GM18511 (cell line): ENCODE results near the gene RAB3GAP2.
"Not testable (repeated sequence)": the region's sequence is repeated elsewhere in the genome, so short reads cannot be mapped to it uniquely, and the experiment has no call there.

Experiments
- ATAC-seq: cut with Tn5 transposase; IDR thresholded peaks from one replicate; pipeline ENCODE4 v1.9.1; 2021; ENCODE audit warnings: mild to moderate bottlenecking, moderate library complexity; ENCODE audit not compliant: unreplicated experiment

RAB3GAP2 gene

DNA sequence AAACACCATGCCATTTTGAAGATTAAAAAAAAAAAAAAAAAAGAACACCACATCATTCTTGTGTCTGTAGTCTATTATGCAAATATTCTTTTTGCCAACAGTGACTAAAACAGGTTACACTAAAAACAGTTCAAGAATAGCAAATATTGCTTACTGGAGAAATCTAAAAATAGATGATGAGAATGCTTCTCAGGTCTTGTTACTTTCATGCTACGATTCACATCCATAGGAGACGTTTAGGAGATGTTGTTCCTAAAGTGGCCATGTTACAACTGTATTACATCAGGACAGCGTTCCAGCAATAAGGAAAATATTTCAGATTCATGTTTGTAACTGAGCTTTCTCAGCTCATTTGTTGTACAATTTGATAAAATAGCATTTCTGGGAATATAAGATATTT lies 32.3 kb downstream of the RAB3GAP2 start:
- no peak for ATAC-seq

DNA sequence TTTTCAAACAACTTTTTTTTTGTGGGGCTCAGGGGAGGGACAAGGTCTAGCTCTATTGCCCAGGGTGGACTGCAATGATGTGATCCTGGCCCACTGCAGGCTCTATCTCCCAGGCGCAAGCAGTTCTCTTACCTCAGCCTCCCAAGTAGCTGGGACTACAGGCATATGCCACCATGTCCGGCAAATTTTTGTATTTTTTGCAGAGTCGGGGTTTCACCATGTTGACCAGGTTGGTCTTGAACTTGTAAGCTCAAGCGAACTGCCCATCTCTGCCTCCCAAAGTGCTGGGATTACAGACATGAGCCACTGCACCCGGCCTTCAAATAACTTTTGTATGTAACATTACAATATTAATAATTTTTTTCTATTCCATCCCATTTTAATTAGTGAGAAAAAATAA lies 33.0 kb downstream of the RAB3GAP2 start:
- no peak for ATAC-seq

GRCh38 chr1:220236278-220236677 lies 36.0 kb downstream of the RAB3GAP2 start:
- ATAC-seq = not testable (repeated sequence)

- no peak for ATAC-seq
Measured at GRCh38 chr1:220235462-220235861, 36.8 kb downstream of the RAB3GAP2 start.

DNA sequence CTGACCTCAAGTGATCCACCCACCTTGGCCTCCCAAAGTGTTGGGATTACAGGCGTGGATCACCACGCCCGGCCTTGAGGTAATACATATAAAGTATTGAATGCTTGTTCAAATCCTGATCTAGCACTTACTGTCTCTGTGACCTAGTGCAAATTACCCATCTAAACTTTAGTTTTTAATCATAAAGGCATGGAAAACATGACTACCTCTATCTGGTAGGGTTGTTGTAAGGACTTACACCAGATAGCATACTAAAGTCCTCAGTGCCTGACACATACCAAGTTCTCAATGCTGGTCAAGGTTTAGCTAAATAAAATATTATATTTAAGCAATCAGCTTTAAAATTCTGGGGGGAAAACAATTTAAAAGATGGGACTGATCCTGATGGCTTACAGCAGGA lies 38.3 kb downstream of the RAB3GAP2 start:
- ATAC-seq = no peak

- no peak for ATAC-seq
Measured at GRCh38 chr1:220229771-220230170, 42.5 kb downstream of the RAB3GAP2 start.

GRCh38 chr1:220227393-220227792 lies 44.9 kb downstream of the RAB3GAP2 start:
- ATAC-seq = no peak

- ATAC-seq = no peak
Measured at GRCh38 chr1:220226752-220227151, 45.5 kb downstream of the RAB3GAP2 start.

- no peak for ATAC-seq
Measured at GRCh38 chr1:220225957-220226356, 46.3 kb downstream of the RAB3GAP2 start.

DNA sequence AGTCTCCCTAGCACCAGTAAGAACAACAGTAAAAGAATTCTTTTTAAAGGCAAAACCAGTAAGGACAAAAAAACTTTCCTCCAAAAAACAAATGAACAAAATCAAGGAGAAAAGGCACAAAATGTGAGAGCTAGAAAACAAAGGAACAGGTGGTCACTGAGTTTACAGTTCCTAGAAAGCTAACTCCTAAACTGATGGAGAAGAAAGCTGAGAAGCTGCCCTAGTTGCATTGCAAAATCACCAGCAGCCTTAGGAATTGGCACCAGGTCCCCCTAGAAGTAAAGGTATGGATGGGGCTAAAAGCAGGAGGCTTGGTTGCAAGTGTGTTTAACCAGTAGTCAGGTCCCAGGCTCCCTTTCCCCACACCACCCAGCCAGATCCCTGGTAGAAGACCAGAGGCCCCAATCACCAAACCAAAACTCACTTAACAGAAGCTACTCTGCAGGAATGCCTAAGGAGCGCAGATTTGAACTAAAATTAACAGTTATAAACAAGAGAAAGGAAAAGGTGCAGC lies 47.6 kb downstream of the RAB3GAP2 start:
- ATAC-seq = no peak

DNA sequence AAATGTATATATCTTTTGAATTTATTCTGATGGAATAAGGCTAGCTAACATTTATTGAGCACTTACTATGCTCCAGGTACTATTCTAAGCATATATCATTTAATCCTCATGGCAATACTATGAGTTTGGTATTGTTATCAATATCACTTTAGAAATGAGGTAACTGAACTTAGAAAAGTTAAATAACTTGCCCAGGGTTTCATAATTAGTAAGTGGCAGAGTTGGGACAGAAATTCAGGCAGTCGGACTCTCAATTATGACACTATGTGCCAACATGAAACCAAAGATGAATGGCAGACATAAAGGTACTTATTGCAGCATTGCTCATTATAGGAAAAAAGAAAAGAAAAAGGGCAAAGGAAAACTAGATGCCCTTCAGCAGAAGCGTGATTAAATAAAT lies 48.2 kb downstream of the RAB3GAP2 start:
- ATAC-seq = no peak

GRCh38 chr1:220222939-220223338 lies 49.3 kb downstream of the RAB3GAP2 start:
- peak; percentile 25 for ATAC-seq

DNA sequence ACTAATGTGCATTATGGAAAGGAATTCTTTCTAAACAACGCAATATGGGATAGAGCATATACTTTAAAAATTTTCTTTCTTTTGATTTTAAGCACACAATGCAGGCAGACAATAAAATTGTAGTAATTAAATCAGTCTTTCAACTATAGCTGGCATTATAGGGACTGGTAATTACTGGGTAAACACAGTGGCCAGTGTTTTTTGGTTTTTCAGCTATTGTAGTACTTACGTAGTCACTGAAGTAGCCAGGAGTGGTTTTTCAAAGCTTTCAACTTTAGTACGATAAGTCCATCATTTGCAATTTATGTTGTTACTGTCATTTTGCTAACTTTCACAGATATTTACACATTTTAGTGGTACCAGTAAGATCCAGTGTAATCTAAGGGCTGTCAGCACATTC lies 50.6 kb downstream of the RAB3GAP2 start:
- no peak for ATAC-seq

GRCh38 chr1:220221269-220221668 lies 51.0 kb downstream of the RAB3GAP2 start:
- ATAC-seq = no peak

DNA sequence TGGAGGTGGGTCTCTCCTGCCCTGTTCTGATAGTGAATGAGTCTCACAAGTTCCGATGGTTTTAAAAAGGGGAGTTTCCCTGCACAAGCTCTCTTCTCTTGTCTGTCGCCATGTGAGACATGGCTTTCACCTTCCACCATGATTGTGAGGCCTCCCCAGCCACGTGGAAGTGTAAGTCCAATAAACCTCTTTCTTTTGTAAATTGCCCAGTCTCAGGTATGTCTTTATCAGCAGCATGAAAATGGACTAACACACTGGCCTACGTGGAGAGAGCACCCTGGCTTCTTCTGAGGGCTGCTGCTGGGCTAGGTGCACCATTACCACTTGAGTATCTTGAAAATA lies 51.6 kb downstream of the RAB3GAP2 start:
- ATAC-seq = peak; percentile 27

- peak; percentile 52 for ATAC-seq
Measured at GRCh38 chr1:220219865-220220698, 52.2 kb downstream of the RAB3GAP2 start.

- ATAC-seq = no peak
Measured at GRCh38 chr1:220219136-220219442, 53.2 kb downstream of the RAB3GAP2 start.

DNA sequence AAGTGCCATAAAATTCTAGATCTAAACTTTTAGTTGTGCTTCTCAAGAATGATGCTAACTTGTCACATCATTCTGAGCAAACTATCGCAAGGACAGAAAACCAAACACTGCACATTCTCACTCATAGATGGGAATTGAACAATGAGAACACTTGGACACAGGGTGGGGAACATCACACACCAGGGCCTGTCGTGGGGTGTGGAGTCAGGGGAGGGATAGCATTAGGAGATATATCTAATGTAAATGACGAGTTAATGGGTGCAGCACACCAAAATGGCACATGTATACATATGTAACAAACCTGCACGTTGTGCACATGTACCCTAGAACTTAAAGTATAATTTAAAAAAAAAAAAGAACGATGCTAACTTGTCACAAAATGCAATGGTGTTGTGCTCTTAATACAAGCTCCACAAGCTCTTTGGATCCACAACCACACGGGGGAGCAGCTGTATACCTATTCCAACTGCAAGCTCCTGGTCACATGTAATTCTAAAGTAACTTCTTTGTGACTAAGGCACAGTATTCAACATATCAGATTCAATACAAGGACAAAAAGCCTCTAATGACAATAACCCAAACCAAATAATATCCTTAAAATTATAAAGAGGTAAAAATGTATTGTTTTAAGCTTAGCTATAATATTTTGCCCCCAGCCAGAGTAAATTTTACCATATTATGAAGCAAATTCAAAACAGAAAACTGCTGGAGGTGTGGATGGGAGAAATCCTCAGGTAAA lies 53.7 kb downstream of the RAB3GAP2 start:
- ATAC-seq = peak; percentile 43

- ATAC-seq = no peak
Measured at GRCh38 chr1:220217383-220217988, 54.8 kb downstream of the RAB3GAP2 start.

GRCh38 chr1:220213382-220213983 lies 58.8 kb downstream of the RAB3GAP2 start:
- ATAC-seq = no peak

GRCh38 chr1:220207411-220207810 lies 64.8 kb downstream of the RAB3GAP2 start:
- no peak for ATAC-seq
